Mucosa of rectum (tissue), 2 donors: ENCODE data around the gene CCR7.
"Not testable (repeated sequence)": the region's sequence is repeated elsewhere in the genome, so short reads cannot be mapped to it uniquely, and the experiment has no call there.

Source experiments
- H3K27ac ChIP-seq, 2 donors: one replicate each; pipeline ENCODE4 v1.7.0; 2013; ENCODE audit warnings: inconsistent platforms in 2 of 2, low read depth in 2 of 2, low read length in 2 of 2
- H3K27me3 ChIP-seq, 2 donors: one replicate each; pipeline ENCODE4 v1.7.0; 2013; ENCODE audit warnings: low read length in 2 of 2; ENCODE audit not compliant: control insufficient read depth in 2 of 2, insufficient read depth in 2 of 2
- H3K36me3 ChIP-seq, 2 donors: one replicate each; pipeline ENCODE4 v1.7.0; 2013; ENCODE audit warnings: low read length in 2 of 2; ENCODE audit not compliant: control insufficient read depth in 2 of 2, insufficient read depth in 2 of 2
- H3K4me1 ChIP-seq, 2 donors: one replicate each; pipeline ENCODE4 v1.7.0; 2013; ENCODE audit warnings: low read length in 2 of 2, mild to moderate bottlenecking in 1 of 2; ENCODE audit not compliant: control insufficient read depth in 2 of 2, insufficient read depth in 2 of 2
- H3K4me3 ChIP-seq, 2 donors: one replicate each; pipeline ENCODE4 v1.7.0; 2013; ENCODE audit warnings: low read length in 2 of 2
- H3K9ac ChIP-seq, 2 donors: one replicate each; pipeline ENCODE4 v1.7.0; 2013; ENCODE audit warnings: low read length in 2 of 2, low read depth in 1 of 2, mild to moderate bottlenecking in 1 of 2
- H3K9me3 ChIP-seq, 2 donors: one replicate each; pipeline ENCODE4 v1.7.0; 2013; ENCODE audit warnings: low read length in 2 of 2; ENCODE audit not compliant: control insufficient read depth in 2 of 2
- donor health status: healthy.
- donor health status: Normal muscosa, but diverticular disease.

The CCR7 gene

DNA sequence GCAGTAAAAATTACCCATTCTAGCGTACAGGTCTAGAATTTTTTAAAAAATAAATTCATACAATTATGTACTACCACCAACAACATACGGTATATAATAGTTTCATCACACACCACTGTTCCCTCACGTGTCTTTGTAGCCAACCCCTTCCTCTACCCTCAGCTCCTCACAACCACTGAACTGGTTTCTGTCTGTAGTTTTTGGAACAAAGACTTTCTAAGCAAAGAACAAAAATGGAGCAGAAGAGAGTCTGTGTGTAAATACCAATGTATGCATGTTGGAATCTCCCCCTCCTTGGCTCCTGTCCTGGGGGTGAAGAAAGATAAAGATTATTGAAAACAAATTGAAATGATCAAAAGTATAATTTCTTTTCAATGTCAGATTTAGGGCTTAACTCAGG lies 31.9 kb upstream of the CCR7 start:
- H3K27ac ChIP-seq, result no peak overlapping the region
- H3K4me3 ChIP-seq, result no peak overlapping the region
- H3K27me3 ChIP-seq, result no peaks in the 10 kb centered on the region
- no peaks in the 10 kb centered on the region for H3K9me3 ChIP-seq
- H3K36me3 ChIP-seq, result no peaks in the 10 kb centered on the region
- H3K4me1 ChIP-seq, result peaks cover 3 to 4% of the 10 kb centered on the region in 2 donors
- no peak overlapping the region for H3K9ac ChIP-seq

GRCh38 chr17:40596261-40596919 lies 31.1 kb upstream of the CCR7 start:
- no peaks in the 10 kb centered on the region for H3K27me3 ChIP-seq
- no peak overlapping the region for H3K9ac ChIP-seq
- no peak overlapping the region for H3K4me3 ChIP-seq
- peaks cover 3 to 4% of the 10 kb centered on the region in 2 donors for H3K4me1 ChIP-seq
- no peaks in the 10 kb centered on the region for H3K9me3 ChIP-seq
- H3K27ac ChIP-seq, result no peak overlapping the region
- H3K36me3 ChIP-seq, result no peaks in the 10 kb centered on the region

DNA sequence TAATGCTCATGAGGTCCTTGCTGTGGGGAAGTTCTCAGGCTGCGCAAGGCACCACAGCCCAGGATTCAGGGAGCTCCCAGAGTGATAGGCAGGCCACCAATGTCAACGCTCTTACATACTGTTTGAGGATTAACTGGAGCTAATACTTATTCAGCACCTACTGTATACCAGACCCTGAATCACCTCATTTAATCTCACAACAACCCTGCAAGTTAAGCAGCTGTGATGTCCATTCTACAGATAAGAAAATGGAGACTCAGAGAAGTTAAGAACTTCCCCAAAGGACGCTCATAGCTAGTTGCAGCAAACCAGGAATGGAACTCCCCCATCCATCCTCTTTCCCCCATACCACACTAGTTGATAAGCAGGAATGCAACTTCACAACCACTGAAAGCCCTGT lies 25.5 kb upstream of the CCR7 start:
- Histone ChIP-seq H3K36me3 (no peaks in the 10 kb centered on the region), H3K4me1 (no peaks in the 10 kb centered on the region), H3K9ac (no peak overlapping the region), H3K27me3 (no peaks in the 10 kb centered on the region), H3K27ac (no peak overlapping the region), H3K4me3 (no peak overlapping the region), H3K9me3 (no peaks in the 10 kb centered on the region)

DNA sequence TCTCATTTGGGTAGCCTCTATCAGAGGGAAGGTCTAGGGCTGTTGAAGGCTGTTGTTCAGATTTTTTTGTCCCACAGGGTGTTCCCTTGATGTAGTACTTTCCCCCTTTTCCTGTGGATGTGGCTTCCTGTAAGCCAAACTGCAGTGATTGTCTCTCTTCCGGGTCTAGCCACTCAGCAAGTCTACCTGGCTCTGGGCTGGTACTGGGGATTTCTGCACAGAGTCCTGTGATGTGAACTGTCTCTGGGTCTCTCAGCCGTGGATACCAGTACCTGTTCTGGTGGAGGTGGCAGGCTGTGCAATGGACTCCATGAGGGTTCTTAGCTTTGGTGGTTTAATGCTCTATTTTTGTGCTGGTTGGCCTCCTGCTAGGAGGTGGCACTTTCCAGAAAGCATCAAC lies 23.3 kb upstream of the CCR7 start:
- no peak overlapping the region for H3K27ac ChIP-seq
- H3K4me3 ChIP-seq, result no peak overlapping the region
- H3K9ac ChIP-seq, result no peak overlapping the region
- H3K4me1 ChIP-seq, result no peaks in the 10 kb centered on the region
- no peaks in the 10 kb centered on the region for H3K27me3 ChIP-seq
- no peaks in the 10 kb centered on the region for H3K36me3 ChIP-seq
- no peaks in the 10 kb centered on the region for H3K9me3 ChIP-seq

DNA sequence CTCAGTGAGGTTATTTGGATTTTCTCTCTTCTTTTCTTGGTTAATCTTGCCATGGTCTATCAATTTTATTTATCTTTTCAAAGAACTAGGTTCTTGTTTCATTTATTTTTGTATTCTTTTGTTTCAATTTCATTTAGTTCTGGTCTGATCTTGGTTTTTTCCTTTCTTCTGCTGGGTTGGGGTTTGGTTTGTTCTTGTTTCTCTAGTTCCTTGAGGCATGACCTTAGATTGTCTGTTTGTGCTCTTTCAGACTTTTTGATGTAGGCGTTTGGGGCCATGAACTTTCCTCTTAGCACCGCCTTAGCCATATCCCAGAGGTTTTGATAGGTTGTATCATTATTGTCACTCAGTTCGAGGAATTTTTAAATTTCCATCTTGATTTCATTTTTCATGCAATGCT lies 21.0 kb upstream of the CCR7 start:
- not testable (repeated sequence) for H3K9me3 ChIP-seq, H3K27me3 ChIP-seq, H3K9ac ChIP-seq, H3K27ac ChIP-seq, H3K4me1 ChIP-seq, H3K36me3 ChIP-seq, H3K4me3 ChIP-seq

DNA sequence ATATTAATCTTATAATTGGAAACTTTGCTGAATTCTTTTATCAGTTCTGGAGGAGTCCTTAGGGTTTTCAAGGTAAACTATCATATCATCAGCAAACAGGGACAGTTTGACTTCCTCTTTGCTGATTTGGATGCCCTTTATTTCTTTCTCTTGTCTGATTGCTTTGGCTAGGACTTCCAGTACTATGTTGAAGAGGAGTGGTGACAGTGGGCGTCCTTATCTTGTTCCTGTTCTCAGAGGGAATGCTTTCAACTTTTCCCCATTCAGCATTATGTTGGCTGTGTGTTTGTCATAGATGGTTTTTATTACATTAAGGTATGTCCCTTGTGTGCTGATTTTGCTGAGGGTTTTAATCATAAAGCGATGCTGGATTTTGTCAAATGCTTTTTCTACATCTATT lies 19.7 kb upstream of the CCR7 start:
- H3K27ac ChIP-seq, H3K4me1 ChIP-seq, H3K9me3 ChIP-seq, H3K4me3 ChIP-seq, H3K36me3 ChIP-seq, H3K9ac ChIP-seq, H3K27me3 ChIP-seq: not testable (repeated sequence)

DNA sequence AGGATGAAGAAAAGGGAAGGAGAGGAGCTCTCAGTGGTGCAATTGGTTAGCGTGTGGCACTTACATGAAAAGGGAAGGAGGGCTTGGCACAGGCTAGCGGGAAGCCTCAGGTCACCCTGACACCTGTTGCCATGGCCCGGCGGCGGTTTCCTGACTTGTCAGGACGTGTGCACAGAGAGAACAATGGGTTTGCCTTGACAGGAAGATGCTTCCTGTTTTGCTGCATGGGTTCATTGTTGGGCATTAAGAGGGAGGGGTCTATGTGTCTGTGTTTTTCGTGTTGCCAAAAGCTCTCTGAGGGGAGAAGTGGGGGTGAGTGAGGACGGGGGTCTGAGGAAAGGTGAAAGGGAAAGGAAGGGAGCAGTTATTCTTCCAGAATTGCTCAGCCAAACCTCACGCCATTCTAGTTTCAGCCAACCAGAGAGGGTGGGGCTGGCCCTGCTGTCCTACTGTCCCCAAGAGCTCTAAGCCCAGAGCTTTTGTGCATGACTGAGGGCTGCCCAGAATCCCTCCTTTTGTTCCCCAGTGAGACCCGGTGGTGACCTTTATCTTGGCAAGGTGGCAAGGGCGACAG lies 17.1 kb upstream of the CCR7 start:
- Histone ChIP-seq H3K36me3 (no peaks in the 10 kb centered on the region), H3K27ac (peak overlapping the region in 1 of 2 donors; percentile 3), H3K27me3 (no peaks in the 10 kb centered on the region), H3K4me3 (no peak overlapping the region), H3K9me3 (no peaks in the 10 kb centered on the region), H3K4me1 (peaks cover 0 to 6% of the 10 kb centered on the region in 2 donors), H3K9ac (no peak overlapping the region)

DNA sequence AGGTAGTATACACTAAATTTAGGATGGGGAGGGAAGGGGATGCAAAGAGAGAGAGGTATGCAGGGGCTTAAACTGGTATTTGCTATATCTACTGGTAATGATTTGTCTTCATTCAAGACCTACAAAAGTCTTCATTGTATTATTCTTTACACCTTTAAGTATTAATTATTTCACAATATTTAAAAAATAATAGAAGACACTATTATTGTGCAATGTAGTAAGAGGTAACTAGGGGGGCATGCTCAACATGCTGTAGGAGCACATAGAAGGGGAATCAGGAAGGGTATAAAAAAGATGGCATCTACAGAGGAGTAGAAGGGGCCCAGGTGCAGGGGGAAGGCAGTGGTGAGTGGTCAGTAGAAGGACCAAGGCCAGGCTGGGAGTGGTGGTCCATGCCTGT lies 14.9 kb upstream of the CCR7 start:
- peaks cover 0 to 2% of the 10 kb centered on the region in 2 donors for H3K27me3 ChIP-seq
- no peaks in the 10 kb centered on the region for H3K9me3 ChIP-seq
- no peak overlapping the region for H3K4me3 ChIP-seq
- H3K4me1 ChIP-seq, result peaks cover 0 to 6% of the 10 kb centered on the region in 2 donors
- no peaks in the 10 kb centered on the region for H3K36me3 ChIP-seq
- H3K27ac ChIP-seq, result no peak overlapping the region
- no peak overlapping the region for H3K9ac ChIP-seq

DNA sequence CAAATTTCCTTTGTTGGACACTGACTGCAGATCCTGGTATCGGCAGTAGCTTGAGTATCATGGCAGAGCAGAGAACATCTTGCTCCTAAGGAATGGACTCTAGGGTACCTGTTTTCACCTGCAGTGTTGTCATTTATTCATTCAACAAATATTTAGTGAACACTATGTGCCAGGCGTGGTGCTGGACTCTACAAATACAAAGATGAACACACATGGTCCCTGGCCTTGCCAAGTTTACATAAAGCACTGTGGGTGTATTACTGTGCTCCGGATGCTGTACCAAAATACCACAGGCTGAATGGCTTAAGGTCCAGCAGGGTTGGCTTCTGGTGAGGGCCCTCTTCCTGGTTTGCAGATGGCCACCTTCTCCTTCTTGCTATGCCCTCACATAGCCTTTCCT lies 14.2 kb upstream of the CCR7 start:
- no peak overlapping the region for H3K4me3 ChIP-seq
- H3K4me1 ChIP-seq, result peaks cover 0 to 6% of the 10 kb centered on the region in 2 donors
- H3K9me3 ChIP-seq, result peaks cover 0 to under 1% of the 10 kb centered on the region in 2 donors
- H3K27me3 ChIP-seq, result peaks cover 0 to 2% of the 10 kb centered on the region in 2 donors
- no peak overlapping the region for H3K27ac ChIP-seq
- no peak overlapping the region for H3K9ac ChIP-seq
- no peaks in the 10 kb centered on the region for H3K36me3 ChIP-seq

DNA sequence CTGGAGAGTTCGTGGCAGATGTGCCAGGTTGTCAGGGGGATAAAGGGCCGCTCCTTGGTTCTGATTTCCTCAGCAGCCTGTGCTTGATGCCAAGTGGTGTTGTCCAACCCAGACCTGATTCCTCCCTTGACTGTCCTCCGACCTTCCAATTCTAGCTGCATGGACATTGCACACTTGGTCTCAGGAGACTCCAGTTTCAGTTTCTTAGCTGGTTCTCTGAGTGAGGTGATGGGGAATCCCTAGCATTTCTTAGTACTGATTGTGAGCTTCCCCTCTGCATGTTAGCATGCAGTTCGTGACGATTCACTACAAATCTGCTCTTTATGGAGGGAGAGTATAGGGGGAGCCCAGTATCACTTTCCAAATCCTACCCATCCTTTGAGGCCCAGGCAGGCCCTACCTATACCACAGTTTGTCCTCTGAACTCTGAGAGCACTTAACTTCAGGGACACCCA lies 12.4 kb upstream of the CCR7 start:
- no peaks in the 10 kb centered on the region for H3K36me3 ChIP-seq
- no peak overlapping the region for H3K27ac ChIP-seq
- H3K27me3 ChIP-seq, result peaks cover 0 to 2% of the 10 kb centered on the region in 2 donors
- no peak overlapping the region for H3K4me3 ChIP-seq
- H3K9ac ChIP-seq, result no peak overlapping the region
- H3K9me3 ChIP-seq, result peaks cover 3 to 5% of the 10 kb centered on the region in 2 donors
- H3K4me1 ChIP-seq, result peaks cover 0 to 6% of the 10 kb centered on the region in 2 donors
